ENCODE results near the gene CXCL5. TPM values are rescaled to one million over a fixed set of nuclear protein-coding genes. Genes with fewer than 3 reads are reported as not detected.

Gene CXCL5
- total RNA-seq, 1 donor from 2014 or later: 5.4 TPM

DNA sequence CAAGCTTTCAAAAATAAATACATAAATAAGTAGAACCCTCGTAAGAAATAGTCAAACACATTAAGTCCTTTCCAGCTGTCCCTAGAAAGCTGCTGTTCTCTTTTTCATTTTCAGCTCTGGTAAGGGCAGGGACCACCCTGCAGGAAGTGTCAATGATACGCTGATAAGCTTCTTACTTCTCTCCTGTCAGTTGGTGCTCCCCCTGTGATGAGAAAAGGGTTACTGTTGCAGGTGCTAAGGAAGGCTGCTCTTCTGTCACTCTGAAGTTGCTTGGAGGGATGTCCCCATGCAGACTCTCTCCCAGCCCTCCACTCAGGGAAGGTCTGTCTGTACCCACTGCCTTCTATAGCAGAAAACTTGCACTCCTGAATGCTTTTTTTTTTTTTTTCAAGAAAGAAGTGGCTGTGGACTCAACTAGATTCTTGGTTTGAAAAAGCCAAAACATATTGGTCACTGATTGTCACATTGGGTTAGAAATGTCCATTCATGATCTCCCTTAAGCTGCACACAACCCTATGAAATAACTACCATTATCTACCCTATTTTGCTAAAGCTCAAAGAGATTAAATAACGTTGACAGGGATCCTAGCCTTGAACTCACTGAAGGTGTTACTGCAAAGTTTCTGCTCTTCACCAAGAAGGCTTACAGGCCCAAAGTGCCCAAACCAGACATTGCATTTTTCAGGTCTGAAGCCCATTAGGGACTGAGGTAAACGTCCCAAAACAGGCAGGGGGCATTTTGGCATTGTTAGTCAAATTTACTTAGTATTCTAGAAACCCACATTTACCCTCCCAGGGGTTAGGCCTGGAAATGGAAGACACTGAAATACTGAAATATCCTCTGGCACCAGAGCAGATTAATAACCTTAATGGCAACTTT is 38.8 kb upstream of the CXCL5 start:
- TF ChIP-seq, protein P1, sequence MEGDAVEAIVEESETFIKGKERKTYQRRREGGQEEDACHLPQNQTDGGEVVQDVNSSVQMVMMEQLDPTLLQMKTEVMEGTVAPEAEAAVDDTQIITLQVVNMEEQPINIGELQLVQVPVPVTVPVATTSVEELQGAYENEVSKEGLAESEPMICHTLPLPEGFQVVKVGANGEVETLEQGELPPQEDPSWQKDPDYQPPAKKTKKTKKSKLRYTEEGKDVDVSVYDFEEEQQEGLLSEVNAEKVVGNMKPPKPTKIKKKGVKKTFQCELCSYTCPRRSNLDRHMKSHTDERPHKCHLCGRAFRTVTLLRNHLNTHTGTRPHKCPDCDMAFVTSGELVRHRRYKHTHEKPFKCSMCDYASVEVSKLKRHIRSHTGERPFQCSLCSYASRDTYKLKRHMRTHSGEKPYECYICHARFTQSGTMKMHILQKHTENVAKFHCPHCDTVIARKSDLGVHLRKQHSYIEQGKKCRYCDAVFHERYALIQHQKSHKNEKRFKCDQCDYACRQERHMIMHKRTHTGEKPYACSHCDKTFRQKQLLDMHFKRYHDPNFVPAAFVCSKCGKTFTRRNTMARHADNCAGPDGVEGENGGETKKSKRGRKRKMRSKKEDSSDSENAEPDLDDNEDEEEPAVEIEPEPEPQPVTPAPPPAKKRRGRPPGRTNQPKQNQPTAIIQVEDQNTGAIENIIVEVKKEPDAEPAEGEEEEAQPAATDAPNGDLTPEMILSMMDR (IDR thresholded peaks at IDR 0.05): no peak
- peak overlapping the region; percentile 79 for H3K27ac ChIP-seq
- intact Hi-C loops (cut with DNase I): no loop called here

GRCh38 chr4:74033739-74034138 is 35.3 kb upstream of the CXCL5 start:
- TF ChIP-seq, protein P1 (IDR thresholded peaks at IDR 0.05): no peak
- ATAC-seq (no peak), DNase-seq (no peak)
- H3K4me1 ChIP-seq: peaks cover 5% of the 10 kb centered on the region
- no peaks in the 10 kb centered on the region for H3K27me3 ChIP-seq (ENCODE audit: low read depth)
- H3K4me3 ChIP-seq: no peak overlapping the region
- no peaks in the 10 kb centered on the region for H3K36me3 ChIP-seq
- intact Hi-C loops (cut with DNase I): no loop called here
- no peaks in the 10 kb centered on the region for H3K9me3 ChIP-seq
- no peak overlapping the region for H3K27ac ChIP-seq

More for the DNA sequence above, 38.8 kb upstream of the CXCL5 start:
- Histone ChIP-seq H3K27me3 (ENCODE audit: low read depth) (no peaks in the 10 kb centered on the region), H3K36me3 (no peaks in the 10 kb centered on the region), H3K4me1 (peaks cover 5% of the 10 kb centered on the region), H3K9me3 (no peaks in the 10 kb centered on the region), H3K4me3 (peak overlapping the region; percentile 72)
- no peak for ATAC-seq
- no peak for DNase-seq

GRCh38 chr4:74032064-74032463 is 33.6 kb upstream of the CXCL5 start:
- DNase-seq (no peak), ATAC-seq (no peak)
- intact Hi-C loops (cut with DNase I): no loop called here
- Histone ChIP-seq H3K9me3 (no peaks in the 10 kb centered on the region), H3K27ac (no peak overlapping the region), H3K27me3 (ENCODE audit: low read depth) (no peaks in the 10 kb centered on the region), H3K4me1 (peaks cover 3% of the 10 kb centered on the region), H3K4me3 (no peak overlapping the region), H3K36me3 (no peaks in the 10 kb centered on the region)
- TF ChIP-seq, protein P1 (IDR thresholded peaks at IDR 0.05): no peak

DNA sequence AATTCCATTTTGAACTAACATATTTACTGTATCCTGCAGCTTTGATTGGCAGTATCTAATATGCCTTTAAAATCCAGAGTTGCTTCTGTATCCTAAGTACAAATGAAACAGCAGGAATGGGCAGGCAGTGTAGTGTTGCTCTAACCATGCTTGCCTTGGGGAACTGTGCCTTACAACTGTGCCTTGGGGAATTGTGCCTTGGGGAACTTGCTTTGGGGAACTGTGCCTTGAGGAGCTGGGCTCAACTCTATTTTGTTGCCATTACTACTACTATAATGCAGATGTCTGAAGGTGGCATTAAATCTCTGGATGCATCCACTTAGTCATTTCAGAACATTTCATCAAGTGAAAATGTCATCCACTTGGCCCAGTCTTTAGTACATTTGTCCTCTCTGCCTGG is 33.1 kb upstream of the CXCL5 start:
- intact Hi-C loops (cut with DNase I): no loop called here
- H3K36me3 ChIP-seq: no peaks in the 10 kb centered on the region
- H3K27ac ChIP-seq: no peak overlapping the region
- TF ChIP-seq, protein P1 (IDR thresholded peaks at IDR 0.05): no peak
- no peaks in the 10 kb centered on the region for H3K4me1 ChIP-seq
- H3K9me3 ChIP-seq: no peaks in the 10 kb centered on the region
- no peak overlapping the region for H3K4me3 ChIP-seq
- ATAC-seq (no peak), DNase-seq (no peak)
- H3K27me3 ChIP-seq (ENCODE audit: low read depth): no peaks in the 10 kb centered on the region

- Histone ChIP-seq H3K27ac (no peak overlapping the region), H3K4me1 (no peaks in the 10 kb centered on the region), H3K9me3 (no peaks in the 10 kb centered on the region), H3K36me3 (no peaks in the 10 kb centered on the region), H3K27me3 (ENCODE audit: low read depth) (no peaks in the 10 kb centered on the region), H3K4me3 (no peak overlapping the region)
- TF ChIP-seq, protein P1 (IDR thresholded peaks at IDR 0.05): no peak
- DNase-seq (no peak), ATAC-seq (no peak)
- intact Hi-C loops (cut with DNase I): no loop called here
Measured at GRCh38 chr4:74030285-74030684, 31.8 kb upstream of the CXCL5 start.
